ENCODE measurements around the gene TRIP10. TPM values are rescaled to one million over a fixed set of nuclear protein-coding genes. Genes with fewer than 3 reads are reported as not detected.
A peak's percentile ranks its signal among the peaks of the same experiment; 100 is the strongest.

TRIP10 gene
- total and polyA plus RNA-seq, 2 of the 13 experiments (the other 11 are each of a cell fraction or from before 2014, with no cell fraction given), result 32.5 to 33.2 TPM

DNA sequence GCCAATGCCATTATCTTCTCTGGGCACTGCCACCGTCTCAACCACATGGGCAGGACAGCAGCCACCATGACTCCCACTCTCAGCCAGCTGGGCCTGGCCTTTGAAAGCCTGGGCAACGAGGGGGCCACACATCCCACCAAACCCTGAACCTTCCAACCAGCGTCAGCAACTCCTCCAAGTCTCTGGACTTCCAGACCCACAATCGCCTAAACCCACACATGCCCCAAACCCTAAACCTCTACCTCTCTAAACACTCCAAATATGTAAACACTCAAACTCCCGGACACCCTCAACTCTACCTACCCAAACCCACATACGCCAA lies 20.0 kb upstream of the TRIP10 start (continued):
- TF ChIP-seq, protein P1, sequence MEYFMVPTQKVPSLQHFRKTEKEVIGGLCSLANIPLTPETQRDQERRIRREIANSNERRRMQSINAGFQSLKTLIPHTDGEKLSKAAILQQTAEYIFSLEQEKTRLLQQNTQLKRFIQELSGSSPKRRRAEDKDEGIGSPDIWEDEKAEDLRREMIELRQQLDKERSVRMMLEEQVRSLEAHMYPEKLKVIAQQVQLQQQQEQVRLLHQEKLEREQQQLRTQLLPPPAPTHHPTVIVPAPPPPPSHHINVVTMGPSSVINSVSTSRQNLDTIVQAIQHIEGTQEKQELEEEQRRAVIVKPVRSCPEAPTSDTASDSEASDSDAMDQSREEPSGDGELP (IDR thresholded peaks at IDR 0.05; ENCODE audit: borderline replicate concordance, low read depth), result no peak
- TF ChIP-seq, protein P2, sequence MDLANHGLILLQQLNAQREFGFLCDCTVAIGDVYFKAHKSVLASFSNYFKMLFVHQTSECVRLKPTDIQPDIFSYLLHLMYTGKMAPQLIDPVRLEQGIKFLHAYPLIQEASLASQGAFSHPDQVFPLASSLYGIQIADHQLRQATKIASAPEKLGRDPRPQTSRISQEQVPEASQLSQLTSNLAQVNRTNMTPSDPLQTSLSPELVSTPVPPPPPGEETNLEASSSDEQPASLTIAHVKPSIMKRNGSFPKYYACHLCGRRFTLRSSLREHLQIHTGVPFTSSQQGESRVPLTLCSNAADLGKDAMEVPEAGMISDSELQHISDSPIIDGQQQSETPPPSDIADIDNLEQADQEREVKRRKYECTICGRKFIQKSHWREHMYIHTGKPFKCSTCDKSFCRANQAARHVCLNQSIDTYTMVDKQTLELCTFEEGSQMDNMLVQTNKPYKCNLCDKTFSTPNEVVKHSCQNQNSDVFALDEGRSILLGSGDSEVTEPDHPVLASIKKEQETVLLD (CRISPR knock-in tag; IDR thresholded peaks at IDR 0.05; ENCODE audit: low read depth), result no peak
- no peak for TF ChIP-seq ZNF331 (CRISPR knock-in tag; IDR thresholded peaks at IDR 0.05)
- TF ChIP-seq ZNF431 (CRISPR knock-in tag; IDR thresholded peaks at IDR 0.05; ENCODE audit: borderline replicate concordance, low read depth), result 0 out of 2 replicates have a peak, but pooled peaks have one; percentile 30
- TF ChIP-seq ZZZ3 (CRISPR knock-in tag; IDR thresholded peaks at IDR 0.05; ENCODE audit: borderline replicate concordance), result no peak
- no peak for TF ChIP-seq ZNF224 (CRISPR knock-in tag; IDR thresholded peaks at IDR 0.05)
- TF ChIP-seq, protein P3, sequence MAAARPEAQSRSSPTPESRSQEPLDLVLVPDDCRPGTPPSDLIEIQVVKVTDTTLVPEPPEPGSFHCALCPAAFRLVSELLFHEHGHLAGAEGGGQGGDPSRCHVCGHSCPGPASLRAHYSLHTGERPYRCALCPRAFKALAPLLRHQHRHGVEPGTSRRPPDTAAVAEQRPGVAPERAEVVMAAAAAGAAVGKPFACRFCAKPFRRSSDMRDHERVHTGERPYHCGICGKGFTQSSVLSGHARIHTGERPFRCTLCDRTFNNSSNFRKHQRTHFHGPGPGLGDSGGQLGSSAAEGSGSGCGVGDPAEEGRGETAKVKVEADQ (CRISPR knock-in tag; IDR thresholded peaks at IDR 0.05; ENCODE audit: borderline replicate concordance), result no peak
- no peak for TF ChIP-seq ZNF317 (CRISPR knock-in tag; IDR thresholded peaks at IDR 0.05)
- TF ChIP-seq AHR (CRISPR knock-in tag; IDR thresholded peaks at IDR 0.05), result 0 out of 2 replicates have a peak, but pooled peaks have one; percentile 5
- TF ChIP-seq ZNF225 (CRISPR knock-in tag; IDR thresholded peaks at IDR 0.05), result no peak
- TF ChIP-seq PAF1 (CRISPR knock-in tag; IDR thresholded peaks at IDR 0.05), result 0 out of 2 replicates have a peak, but pooled peaks have one; percentile 89
- 0 out of 2 replicates have a peak, but pooled peaks have one; percentile 1 for TF ChIP-seq MAFG (CRISPR knock-in tag; IDR thresholded peaks at IDR 0.05)
- no peak for TF ChIP-seq ZNF44 (CRISPR knock-in tag; IDR thresholded peaks at IDR 0.05)
- TF ChIP-seq HDAC6 (IDR thresholded peaks at IDR 0.05; ENCODE audit: low read depth, low read length), result no peak
- TF ChIP-seq ZNF333 (CRISPR knock-in tag; IDR thresholded peaks at IDR 0.05; ENCODE audit: borderline replicate concordance), result no peak
- no peak for TF ChIP-seq FOXA3 (CRISPR knock-in tag; IDR thresholded peaks at IDR 0.05)
- TF ChIP-seq, protein P4, sequence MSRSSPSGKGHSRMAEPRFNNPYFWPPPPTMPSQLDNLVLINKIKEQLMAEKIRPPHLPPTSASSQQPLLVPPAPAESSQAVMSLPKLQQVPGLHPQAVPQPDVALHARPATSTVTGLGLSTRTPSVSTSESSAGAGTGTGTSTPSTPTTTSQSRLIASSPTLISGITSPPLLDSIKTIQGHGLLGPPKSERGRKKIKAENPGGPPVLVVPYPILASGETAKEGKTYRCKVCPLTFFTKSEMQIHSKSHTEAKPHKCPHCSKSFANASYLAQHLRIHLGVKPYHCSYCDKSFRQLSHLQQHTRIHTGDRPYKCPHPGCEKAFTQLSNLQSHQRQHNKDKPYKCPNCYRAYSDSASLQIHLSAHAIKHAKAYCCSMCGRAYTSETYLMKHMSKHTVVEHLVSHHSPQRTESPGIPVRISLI (CRISPR knock-in tag; IDR thresholded peaks at IDR 0.05; ENCODE audit: borderline replicate concordance), result no peak
- no peak for TF ChIP-seq CC2D1A (CRISPR knock-in tag; IDR thresholded peaks at IDR 0.05)
- TF ChIP-seq TRIM24 (CRISPR knock-in tag; IDR thresholded peaks at IDR 0.05), result 0 out of 2 replicates have a peak, but pooled peaks have one; percentile 4
- no peak for TF ChIP-seq TBP (CRISPR knock-in tag; IDR thresholded peaks at IDR 0.05)
- no peak; the same call in 1 of the 2 replicates for TF ChIP-seq ZNF430 (CRISPR knock-in tag; IDR thresholded peaks at IDR 0.05)
- TF ChIP-seq, protein P5, sequence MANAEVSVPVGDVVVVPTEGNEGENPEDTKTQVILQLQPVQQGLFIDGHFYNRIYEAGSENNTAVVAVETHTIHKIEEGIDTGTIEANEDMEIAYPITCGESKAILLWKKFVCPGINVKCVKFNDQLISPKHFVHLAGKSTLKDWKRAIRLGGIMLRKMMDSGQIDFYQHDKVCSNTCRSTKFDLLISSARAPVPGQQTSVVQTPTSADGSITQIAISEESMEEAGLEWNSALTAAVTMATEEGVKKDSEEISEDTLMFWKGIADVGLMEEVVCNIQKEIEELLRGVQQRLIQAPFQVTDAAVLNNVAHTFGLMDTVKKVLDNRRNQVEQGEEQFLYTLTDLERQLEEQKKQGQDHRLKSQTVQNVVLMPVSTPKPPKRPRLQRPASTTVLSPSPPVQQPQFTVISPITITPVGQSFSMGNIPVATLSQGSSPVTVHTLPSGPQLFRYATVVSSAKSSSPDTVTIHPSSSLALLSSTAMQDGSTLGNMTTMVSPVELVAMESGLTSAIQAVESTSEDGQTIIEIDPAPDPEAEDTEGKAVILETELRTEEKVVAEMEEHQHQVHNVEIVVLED (CRISPR knock-in tag; IDR thresholded peaks at IDR 0.05; ENCODE audit: borderline replicate concordance), result no peak
- TF ChIP-seq ZNF547 (CRISPR knock-in tag; IDR thresholded peaks at IDR 0.05), result no peak
- no peak for TF ChIP-seq ZNF564 (CRISPR knock-in tag; IDR thresholded peaks at IDR 0.05)
- no peak for TF ChIP-seq TARDBP (CRISPR knock-in tag; IDR thresholded peaks at IDR 0.05)

Data from HepG2 (cell line).